AG08396 (cell line): ENCODE data around the gene EML5.
"Not testable (repeated sequence)": the region's sequence is repeated elsewhere in the genome, so short reads cannot be mapped to it uniquely, and the experiment has no call there.

Source experiments
- DNase-seq: peaks from one replicate; pipeline ENCODE4 v3.0.0; 2012; ENCODE audit warnings: low spot score, mixed read lengths

EML5 gene

DNA sequence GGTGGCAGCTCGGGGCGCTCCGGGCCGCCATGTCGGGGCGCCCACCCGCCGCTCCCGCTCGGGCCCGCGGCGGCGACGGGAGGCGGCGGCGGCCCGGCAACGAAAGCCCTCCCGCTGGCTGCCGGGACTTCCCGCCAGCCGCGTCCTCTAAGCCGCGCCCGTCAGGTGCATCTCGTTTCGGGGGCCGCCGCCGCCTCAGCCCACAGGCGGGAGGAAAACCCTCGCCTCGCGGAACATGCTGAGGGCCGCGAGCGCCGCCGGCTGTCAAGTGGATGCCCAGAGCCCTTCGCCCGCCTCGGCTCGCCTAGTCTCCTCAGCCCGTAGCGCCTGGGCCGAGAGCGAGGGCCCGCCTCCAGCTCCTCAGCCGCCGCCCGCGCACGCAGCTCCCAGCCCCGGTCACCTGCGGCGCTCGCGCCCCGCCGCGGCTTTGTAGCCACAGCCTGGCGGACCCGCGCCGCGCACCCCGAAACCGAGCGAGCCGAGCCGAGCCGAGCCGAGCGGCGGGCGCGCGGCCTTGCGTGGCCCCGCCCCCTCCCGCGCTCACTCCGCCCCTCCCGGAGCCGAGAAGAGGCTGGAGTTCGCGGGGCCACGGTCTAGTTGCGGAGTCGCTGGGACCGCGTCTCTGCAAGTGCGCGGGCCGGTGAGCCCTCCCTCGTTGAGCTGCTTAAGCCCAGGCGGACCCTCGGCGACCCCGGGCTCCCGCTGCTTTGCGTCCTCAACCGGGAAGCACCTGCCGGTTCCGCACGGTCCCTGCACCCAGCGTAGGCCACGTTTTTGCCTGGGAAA is at the start of gene EML5:
EML5 (minus strand) TSS at position 481 of the 786 bp plus-strand sequence; CDS start at position 31, 450 bp downstream.
- peak; percentile 83 for DNase-seq

DNA sequence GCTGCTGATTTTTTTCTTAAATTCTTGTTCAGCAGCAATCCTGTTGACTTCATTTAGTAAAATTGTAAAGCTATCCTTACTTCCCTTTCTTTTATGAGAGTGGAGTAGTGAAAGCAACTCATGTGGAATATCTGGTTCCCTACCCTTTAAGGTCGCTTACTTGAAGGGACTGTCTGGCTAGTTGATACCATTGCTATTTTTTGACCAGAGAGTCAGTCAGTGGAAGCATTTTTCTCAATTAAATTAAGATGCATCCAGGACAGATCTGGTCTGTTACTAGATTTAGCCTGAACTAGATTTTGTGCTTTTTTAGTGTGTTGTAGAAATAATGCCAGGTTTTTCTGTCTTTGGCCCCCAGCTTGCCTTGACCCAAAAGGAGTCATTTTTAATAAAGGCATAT is 49.7 kb upstream of the EML5 start:
- no peak for DNase-seq

DNA sequence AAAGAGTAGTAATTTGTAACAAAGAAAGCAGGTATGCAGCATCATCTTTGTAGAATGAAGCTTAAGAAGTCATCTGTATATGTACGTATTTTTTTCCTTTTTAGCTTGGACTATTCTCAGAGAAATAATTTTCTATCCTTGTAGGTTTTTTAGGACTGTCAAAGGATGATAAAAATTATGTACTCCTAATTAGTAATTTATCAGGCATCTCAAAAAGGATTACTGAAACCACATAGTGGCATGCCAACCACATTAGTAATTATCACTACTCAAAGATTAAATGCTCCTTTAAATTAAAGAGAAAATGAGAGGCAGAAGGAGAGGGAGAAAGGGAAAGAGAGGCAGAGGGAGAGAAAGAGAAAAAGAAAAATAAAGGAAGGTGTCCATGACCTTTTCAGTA is 49.0 kb upstream of the EML5 start:
- DNase-seq: no peak

DNA sequence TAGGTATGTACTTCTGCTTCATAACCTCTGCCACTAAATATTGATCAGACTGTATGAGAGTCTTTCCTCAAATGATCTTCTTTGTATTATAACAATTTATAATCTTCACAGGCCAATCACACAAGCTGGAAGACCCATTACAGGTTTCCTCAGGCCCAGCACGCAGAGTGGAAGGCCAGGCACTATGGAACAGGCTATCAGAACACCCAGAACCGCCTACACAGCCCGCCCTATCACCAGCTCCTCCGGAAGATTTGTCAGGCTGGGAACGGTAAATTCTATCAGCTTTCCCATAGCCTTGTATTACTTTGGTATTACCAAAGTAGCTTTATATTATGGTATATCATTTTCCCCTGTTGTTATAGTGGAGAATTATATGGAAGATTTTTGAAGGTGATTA is 48.2 kb upstream of the EML5 start:
- no peak for DNase-seq

DNA sequence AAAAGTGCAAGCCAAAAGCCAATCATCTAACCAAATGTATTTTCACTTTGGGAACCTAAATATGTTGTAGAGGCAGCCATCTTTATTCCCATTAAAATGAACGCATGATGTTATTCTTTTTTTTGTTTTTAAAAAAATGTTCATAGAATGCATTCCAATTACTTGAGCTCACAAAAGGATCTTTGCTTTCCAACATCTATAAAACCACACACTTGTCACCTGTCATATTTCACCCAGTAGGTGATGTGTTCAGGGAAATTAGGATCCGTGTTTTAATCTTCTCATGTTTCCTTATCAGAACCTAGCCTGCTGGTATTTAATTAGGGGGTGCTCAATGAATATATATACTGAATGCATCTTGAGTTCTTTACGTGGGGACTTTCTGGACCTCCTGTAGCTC is 45.3 kb upstream of the EML5 start:
- DNase-seq: no peak

DNA sequence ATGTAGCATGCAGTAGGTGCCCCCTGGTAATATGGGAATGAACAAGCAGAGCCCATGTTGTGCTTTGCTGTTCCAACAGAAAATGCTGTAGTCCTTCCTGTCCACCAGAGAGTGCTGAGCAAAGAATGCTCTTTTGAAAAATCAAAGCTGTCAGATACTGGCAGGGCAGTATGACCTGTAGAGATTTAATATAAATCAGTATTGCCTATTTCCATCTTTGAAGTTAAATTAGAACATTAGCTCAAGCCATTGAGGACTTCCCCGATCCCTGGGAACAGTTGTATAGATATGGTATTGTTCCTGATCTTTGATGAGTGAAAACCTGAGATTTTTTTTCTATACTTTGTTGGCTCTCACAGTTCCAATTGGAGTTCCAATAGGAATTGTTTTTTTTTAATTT is 44.7 kb upstream of the EML5 start:
- DNase-seq: no peak

DNA sequence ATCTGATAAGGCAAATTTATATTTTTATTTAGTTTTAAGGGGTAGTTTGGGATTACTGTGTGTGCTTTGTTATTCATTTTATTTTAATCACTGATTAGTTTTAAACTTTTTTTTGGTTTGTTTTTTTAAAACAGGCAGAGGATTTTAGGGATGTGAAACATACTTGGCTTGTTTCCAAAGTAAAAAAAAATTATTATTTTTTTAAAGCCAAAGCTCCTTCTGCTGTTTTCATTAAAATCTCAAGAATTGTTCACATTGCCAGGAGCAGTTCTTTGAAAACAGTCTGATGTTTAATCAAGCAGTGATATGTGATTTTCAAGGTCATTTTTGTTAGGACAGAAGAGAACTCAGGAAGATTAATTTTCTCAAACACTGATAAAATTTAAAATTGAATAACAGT is 42.9 kb upstream of the EML5 start:
- DNase-seq: no peak

DNA sequence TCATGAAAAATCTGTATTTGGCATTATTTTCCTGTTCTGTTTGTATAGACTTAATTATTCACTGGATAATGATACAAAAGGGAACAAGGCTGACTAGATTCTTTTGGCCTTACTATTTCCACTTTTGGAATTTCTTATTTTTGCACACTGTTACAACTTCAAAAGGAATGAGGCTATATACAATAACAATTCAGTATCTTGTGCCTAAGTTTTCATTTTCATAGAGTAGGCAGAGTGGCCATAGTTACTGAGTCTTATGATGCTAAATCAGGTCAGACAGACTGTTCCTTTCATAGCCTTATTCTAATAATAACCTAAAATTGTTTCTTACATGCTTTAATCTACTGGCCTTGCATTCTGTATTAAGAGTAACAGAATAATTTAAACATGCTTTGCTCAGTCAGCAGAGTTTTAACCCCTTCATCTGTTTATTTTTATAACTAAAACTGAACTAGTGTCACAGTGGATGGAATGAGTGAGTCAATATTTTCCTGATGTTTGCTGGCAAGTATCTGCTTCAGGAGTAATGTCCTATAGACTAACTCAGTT is 42.2 kb upstream of the EML5 start:
- peak; percentile 22 for DNase-seq

DNA sequence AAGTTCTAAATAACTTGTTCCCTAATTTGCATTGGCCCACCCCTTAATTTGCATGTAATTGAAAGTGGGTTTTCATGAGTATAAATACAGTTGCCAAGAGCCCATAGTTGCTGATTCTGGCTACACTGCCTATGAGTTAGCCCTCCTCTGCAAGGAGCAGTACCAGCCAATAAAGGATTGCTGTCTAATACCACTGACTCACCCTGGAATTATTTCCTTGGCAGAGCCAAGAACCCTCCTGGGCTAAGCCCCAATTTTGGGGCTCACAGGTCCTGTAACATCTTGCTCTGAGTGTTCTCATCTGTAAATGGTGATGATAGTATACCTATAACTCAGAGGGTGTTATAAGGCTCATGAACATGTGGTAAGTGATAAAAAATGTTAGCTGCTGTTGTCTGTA is 38.5 kb upstream of the EML5 start:
- peak; percentile 44 for DNase-seq

DNA sequence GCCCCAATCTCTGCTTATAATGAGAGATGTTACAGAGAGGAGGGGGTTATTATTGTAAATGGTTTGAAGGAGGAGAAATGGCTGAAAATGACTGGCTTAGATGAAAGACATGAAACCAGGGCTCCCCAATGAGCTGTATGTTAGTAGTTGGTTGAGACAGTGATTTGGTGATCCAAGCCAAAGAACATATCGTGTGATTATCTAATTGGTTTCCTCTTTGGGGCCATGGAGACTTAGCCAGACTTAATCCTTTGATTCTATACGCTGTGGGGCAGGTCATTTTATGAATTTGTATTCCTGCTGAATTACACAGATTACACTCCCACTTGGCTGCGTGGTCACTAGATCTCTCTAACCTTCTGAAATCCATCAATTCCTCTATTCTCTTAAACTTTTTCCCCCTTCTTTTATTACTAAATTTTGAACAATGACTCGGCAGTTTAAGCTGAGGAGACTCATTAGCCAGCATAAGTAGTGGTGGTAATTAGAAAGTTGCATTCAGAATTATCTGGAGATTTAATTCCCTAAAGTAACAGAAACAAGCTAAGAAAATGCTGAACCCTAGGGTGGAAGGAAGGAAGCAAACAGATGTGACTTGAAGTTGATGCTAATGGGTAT is 37.0 kb upstream of the EML5 start:
- no peak for DNase-seq

DNA sequence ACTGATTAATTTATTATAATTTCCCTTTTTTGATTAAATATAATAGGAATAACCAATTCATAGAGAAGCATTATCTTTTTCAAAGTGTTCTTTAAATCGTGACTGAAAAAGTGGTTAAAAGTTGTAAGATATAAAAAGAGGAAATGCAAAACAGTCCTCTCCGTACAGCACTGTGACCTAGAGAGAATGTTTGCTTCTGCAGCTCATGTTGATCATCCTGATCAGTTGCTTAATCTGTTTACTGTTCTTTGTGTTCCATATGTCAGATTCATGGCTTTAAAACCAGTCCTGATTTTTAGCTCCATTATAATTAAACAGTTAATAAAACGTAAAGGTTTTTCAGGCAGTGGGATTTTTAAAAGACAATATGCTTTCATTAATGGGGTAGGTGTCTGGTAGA is 36.4 kb upstream of the EML5 start:
- no peak for DNase-seq

DNA sequence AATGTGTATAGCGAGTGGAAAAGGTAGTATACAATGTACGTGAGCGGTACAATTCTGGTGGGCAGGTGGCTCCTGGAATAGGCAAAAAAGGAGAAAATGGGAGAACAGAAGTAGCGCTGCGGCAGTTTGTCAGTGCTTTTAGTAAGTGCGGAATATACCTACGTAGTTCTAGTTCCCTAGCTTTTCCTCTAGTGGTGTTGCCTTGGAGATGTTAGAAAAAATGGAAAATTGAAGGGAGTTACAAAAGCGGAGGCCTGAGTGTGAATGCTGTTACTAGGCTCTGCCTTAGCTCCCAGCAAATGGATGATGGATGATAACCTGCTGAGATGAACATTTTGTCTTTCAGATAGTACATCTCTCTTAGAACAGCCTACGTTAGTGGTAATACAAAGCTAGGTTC is 32.8 kb upstream of the EML5 start:
- DNase-seq: no peak

DNA sequence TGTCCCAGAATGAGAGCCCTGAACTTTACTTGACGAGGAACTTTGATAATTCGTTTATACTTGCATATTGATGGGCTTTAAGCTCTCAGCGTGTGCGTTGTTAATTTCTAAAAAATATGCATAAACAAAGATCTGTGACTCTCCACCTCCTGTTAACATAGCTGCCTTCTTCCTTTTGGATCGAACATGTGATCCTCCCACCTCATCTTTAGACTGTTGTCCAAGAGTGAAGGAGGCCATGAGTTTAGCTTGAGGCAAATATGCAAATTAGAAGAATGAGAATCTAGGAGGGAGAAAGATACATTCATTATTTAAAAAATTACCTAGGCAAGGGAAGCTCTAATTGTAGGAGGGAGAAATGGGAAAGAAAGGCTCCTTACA is 32.3 kb upstream of the EML5 start:
- DNase-seq: no peak

DNA sequence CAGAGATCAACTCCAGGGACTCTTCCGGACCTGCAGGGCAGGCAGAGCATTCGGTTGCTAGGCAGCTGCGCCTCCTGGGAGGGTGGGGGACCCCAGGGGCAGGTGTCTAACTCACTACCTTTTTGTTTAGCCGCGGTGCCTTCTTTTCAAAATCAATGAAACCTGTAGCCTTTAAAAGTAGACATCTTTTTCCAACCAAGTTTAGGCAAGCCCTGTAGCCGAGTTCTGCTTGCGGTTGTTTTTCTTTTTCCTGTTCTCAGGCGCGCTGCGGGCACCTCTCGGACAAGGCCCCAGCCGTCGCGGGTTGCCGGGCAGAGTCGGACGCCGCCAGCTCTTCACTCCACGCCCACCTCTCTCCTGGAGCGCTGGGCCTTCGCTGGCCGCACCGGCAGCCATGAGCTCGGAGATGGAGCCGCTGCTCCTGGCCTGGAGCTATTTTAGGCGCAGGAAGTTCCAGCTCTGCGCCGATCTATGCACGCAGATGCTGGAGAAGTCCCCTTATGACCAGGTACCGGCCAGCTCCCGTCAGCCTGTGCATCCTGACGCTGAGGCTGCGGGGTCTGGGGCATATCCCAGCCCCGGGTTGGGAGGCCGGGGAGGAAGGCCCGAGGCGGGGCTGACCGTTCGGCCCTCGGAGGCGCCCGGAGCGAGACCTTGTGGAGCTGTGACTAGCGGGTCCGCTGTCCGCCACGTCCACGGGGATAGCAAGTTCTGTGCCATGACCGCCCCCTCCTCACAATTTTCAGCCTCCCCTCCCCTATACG is 31.7 kb upstream of the EML5 start, which contains the start of gene TTC8:
TTC8 (plus strand) TSS at position 338 of the 764 bp plus-strand sequence; CDS start at position 395, 57 bp downstream.
- DNase-seq: peak; percentile 90

DNA sequence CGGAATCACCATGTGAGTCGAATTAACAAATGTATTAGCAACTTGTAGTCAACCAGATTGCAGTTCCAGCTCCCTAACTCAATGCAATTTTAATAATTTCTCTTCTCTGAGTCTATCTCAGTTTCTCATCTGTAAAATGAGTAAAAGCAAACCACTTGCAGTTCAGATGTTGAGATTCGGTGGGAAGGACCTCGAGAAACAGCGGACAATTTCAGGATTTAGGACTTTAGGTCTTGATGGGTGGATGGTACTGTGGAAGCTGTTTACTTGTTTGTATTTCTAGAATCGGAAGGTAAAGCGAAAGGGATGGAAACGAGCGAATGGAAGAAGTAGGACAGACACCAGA is 31.2 kb upstream of the EML5 start:
- no peak for DNase-seq

DNA sequence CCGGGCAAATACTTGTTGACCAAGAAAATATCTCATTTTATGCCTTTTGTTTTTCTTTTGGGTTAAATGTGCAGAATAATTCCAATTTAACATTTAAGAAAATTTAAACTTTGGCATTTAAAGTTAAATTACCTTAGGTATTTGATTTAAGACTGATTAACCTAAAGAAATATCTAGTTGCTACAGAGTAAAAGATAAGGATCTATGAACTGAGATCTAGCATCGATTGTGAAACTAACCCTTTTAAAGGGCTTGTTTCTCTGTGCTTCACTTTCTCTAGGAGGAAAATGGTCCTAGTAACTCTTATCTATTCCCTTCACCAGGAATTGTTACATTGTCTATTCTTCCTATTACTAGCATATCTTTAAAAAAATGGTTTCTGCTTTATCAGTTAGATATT is 29.1 kb upstream of the EML5 start:
- no peak for DNase-seq

DNA sequence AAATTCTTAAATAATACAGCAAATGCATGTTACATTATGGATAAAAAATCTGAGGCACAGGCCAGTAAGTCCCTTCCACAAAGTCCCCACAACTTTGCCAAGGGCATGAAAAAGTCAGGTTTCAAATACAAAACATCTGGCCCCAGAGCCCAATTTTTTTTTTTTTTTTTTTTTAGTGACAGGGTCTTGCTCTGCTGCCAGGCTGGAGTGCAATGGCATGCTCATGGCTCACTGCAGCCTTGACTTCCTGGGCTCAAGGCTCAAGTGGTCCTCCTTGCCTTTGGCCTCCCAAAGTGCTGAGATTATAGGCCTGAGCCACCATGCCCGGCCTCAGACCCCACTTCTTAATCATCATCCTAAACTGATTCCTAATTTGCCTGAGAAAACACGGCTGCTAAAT is 28.6 kb upstream of the EML5 start:
- no peak for DNase-seq

DNA sequence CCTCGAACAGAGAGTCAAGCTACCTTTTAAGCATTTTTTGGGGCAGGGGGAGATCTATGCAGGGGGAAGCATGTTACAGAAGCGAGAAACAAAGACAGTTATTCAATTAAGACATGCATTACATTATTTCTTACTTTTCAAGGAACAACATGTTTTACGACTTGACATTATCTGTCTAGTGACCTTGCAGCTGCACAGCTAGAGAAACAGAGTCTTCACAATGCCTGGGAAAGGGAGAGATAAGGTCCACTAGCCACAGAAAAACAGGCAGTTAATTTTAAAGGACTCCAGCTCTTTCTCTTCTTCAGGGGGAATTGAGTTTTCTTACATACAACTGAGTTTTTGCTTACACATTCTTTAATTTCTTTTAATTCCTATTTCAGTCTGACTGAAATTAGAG is 26.9 kb upstream of the EML5 start:
- not testable (repeated sequence) for DNase-seq

DNA sequence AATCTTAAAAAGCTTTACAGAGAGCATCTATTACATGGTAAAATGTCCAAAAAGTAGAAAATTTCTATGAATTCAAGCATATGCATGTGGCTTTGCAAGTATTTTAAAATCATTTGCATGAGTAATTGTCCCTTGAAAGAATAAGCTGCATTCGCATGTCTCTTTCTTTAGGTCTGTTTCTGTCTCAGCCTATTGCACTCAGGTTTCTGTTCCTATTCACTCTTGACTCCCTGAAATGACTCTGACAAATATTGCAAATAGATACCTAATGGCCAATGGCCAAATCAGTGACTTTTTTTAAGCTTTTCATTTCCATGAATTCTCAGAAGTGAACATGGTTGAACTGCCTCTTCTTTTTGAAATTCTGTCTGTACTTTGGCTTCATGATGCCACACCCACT is 25.3 kb upstream of the EML5 start:
- no peak for DNase-seq

DNA sequence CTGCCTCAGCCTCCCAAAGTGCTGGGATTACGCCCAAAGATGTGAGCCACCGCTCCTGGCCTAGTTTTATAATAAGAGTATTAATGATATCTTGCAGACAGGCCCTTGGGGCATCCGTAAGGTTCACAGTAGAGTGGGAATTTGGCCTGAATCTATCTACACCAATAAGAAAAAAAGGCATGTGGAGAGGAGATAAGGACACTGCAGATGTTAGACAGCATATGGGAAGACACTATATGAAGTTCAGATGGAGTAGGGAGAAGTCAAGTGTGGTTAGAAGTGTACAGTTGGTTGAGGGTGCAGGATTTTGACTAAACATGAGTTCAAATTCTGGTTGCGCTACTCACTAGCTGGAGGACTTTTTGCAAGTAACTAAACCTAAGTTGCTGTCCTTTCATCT is 23.2 kb upstream of the EML5 start:
- no peak for DNase-seq

DNA sequence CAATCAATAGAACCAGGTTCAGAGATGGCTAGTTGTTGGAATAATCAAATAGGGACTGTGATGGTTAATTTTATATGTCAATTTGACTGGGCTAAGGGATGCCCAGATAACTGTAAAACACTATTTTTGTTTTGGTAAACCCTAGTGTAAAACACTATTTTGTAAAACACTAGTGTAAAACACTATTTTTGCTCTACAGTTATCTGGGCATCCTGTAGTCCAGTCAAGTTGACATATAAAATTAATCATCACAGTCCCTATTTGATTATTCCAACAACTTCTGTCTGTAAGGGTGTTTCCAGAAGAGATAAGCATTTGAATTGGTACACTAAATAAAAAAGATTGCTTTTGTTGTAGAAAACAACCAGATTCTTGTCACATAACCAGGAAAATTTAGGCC is 15.6 kb upstream of the EML5 start:
- no peak for DNase-seq

DNA sequence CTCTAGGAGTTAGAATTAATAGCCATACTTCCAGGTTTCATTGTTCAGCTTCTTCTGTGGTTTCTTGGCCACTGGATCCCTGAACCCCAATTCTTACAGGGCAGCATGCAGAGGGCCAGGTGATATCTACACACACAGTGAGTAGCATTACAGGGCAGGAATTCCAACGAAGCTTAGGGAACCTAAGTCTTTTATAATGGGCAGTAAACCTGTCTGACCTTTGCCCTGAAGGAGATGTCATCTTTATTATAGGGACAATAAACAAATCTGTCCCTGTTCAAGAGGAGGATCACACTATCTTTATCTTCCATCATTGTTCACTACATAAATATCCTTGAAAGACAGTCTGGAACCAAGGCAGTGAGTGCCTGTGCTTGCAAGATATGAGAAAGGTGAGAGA is 11.7 kb upstream of the EML5 start:
- no peak for DNase-seq

DNA sequence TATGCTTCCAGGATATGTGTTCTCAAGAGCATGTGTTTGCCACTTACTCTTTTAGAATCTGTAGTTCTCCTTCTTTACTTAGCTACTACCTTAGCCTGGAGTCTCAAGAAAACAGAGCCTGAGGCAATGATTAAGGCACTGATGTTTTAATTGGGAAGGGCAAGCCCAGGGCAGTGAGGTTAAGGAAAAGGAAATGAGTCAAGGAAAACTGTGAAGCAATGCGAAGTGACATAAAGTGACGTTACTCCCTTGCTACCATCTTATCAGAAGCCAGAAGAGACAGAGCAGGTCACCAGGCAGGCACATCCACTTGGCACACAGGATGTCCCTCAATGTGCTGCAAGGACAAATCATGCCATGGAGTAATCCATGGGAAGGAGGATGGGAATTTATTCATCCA is 11.3 kb upstream of the EML5 start:
- no peak for DNase-seq
